Myocyte (in vitro differentiated cells): ENCODE results near the gene PTPRN. TPM values are rescaled to one million over a fixed set of nuclear protein-coding genes. Genes with fewer than 3 reads are reported as not detected.

Experiments used
- DNase-seq: peaks from one replicate; pipeline ENCODE4 v3.0.0-alpha.2; 2012; ENCODE audit warnings: low read depth
- microRNA counts: library from miRNA; unstranded; fragments of <30 nt; microRNA quantifications from one replicate; lab custom pipeline; 2016
- microRNA-seq: library from miRNA; unstranded; fragments of <30 nt; microRNA quantifications from one replicate; pipeline ENCODE4, GENCODE V29; 2016
- total RNA-seq: library from RNA; depleted of rRNA; stranded (reverse); fragments of >200 nt; gene quantifications from 2 replicates; pipeline ENCODE4 v1.2.3, GENCODE V29; 2014

PTPRN gene
- total RNA-seq, 1 donor from 2014 or later, result 0.24 TPM

GRCh38 chr2:219246559-219246958 lies 62.6 kb downstream of the PTPRN start:
- DNase-seq, result no peak

DNA sequence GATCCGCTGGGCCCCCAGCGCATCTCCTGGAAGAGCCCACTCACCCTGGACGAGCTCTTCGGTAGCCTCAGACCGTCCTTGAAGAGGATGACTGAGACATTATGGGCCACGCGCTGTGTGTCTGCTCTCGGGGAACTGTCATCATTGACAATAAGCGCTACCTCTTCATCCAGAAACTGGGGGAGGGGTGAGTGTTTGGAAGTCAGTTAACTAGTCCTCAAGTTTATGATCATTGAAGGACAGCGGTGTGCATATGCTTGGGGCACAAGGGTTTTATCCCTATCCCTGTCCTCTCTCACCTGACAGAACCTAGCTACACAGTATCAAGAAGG lies 63.3 kb downstream of the PTPRN start:
- DNase-seq, result no peak

DNA sequence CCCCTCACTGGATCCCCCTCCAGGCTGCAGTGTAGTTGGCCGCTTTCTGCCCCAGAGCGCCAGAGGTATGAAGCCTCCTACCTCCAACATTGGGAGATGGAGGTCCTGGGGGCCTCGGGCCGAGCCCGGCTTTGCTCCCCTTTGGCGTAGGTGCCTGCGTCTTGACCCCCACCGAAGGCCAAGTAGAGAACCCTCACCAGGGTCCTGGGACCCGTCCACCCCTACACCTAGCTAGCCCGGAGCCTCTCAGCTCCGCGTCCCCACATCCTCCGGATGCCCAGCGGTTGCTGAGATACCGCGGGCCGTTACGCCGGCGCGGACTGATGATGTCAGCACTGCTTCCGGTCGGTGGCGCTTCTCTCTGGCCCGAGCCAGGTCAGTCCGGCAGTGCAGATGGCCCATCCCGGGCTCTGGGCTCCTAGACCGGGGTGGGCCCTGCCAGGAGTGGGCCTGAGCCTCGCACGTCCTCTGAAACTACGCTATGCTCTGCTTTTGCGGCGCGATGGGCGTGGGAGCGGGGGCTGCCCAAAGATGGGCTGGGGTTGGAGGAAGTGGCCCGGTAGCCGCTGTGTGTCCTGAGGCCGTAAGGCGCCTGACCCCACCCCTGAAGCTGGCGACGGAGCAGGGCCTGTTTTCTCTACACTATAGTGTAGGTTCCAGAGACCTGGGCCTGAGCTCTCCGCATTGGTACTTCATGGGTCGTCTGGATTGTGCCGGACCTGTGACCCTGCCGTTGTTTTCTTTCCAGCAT lies 63.9 kb downstream of the PTPRN start, which contains the start of the genes GLB1L and STK16:
GLB1L (minus strand) TSS at position 297 of the 751 bp plus-strand sequence. CDS start 1,871 bp downstream, outside the sequence.
STK16 (plus strand) TSS at position 332 of the 751 bp plus-strand sequence. CDS start 521 bp downstream, outside the sequence.
- DNase-seq, result peak; percentile 95

DNA sequence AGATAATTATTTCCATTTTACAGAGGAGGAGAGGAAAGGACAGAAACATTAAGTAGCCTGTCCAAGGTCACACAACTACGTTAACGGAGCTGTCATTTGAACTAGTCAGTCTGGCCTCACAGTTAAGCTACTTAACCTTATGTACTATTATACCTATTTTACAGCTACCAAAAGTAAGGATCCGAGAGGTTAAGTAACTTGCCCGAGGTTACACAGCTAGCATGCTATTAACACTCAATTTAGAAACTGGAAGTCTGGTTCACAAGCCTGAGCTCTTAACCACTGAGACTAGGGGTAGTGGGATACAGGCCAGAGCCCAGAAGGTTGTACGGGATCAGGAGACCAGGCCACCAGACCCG lies 64.4 kb downstream of the PTPRN start:
- DNase-seq, result no peak

GRCh38 chr2:219243291-219243761 lies 65.9 kb downstream of the PTPRN start:
- no peak for DNase-seq

MicroRNA genes within 50 kb of the gene (microRNA counts, 767-probe panel; counts per million panel counts)
- microRNA hsa-miR-153 (lab: Ali Mortazavi, UCI), result not detected

Small RNA genes within 50 kb of the gene (microRNA-seq; reads per million reads assigned to microRNA genes)
- not detected for gene MIR153-1

Other genes starting within 250 kb of the PTPRN start
- gene IHH, start 248.5 kb downstream of the PTPRN start, total RNA-seq, result not detected in 2 replicates
- gene NHEJ1, start 148.6 kb downstream of the PTPRN start, total RNA-seq, result 13.6 and 14.3 TPM in 2 replicates
- 0.26 TPM in 1 of 2 replicates, not detected in the other for gene SLC23A3, start 139.4 kb downstream of the PTPRN start, total RNA-seq
- 28.9 and 35.2 TPM in 2 replicates for gene CNPPD1, start 132.5 kb downstream of the PTPRN start, total RNA-seq
- 68.9 and 76.6 TPM in 2 replicates for gene RETREG2, start 131.1 kb downstream of the PTPRN start, total RNA-seq
- 43.0 and 50.1 TPM in 2 replicates for gene ZFAND2B, start 102.6 kb downstream of the PTPRN start, total RNA-seq
- 29.7 and 46.2 TPM in 2 replicates for gene ABCB6, start 90.4 kb downstream of the PTPRN start, total RNA-seq
- gene ATG9A, start 79.8 kb downstream of the PTPRN start, total RNA-seq, result 97.6 and 108 TPM in 2 replicates
- gene ANKZF1, start 79.6 kb downstream of the PTPRN start, total RNA-seq, result 27.9 and 36.4 TPM in 2 replicates
- gene GLB1L, start 64.0 kb downstream of the PTPRN start, total RNA-seq, result 3.5 and 4.6 TPM in 2 replicates
- gene STK16, start 63.9 kb downstream of the PTPRN start, total RNA-seq, result 18.3 and 19.4 TPM in 2 replicates
- gene TUBA4B, start 56.2 kb downstream of the PTPRN start, total RNA-seq, result 0.11 TPM in 1 of 2 replicates, not detected in the other
- gene TUBA4A, start 55.5 kb downstream of the PTPRN start, total RNA-seq, result 120 and 128 TPM in 2 replicates
- gene DNAJB2, start 30.0 kb downstream of the PTPRN start, total RNA-seq, result 40.1 and 80.0 TPM in 2 replicates
- not detected in 2 replicates for gene RESP18, start 23.3 kb upstream of the PTPRN start, total RNA-seq
- gene DNPEP, start 78.5 kb upstream of the PTPRN start, total RNA-seq, result 61.4 and 65.3 TPM in 2 replicates
- gene DES, start 109.0 kb upstream of the PTPRN start, total RNA-seq, result 10,265 and 13,585 TPM in 2 replicates
- gene SPEG, start 125.4 kb upstream of the PTPRN start, total RNA-seq, result 78.0 and 79.8 TPM in 2 replicates
- 43.1 and 57.0 TPM in 2 replicates for gene GMPPA, start 189.5 kb upstream of the PTPRN start, total RNA-seq
- gene ASIC4, start 205.1 kb upstream of the PTPRN start, total RNA-seq, result 0.29 and 0.31 TPM in 2 replicates
- gene CHPF, start 234.4 kb upstream of the PTPRN start, total RNA-seq, result 382 and 388 TPM in 2 replicates
- 5.8 and 9.0 TPM in 2 replicates for gene TMEM198, start 234.6 kb upstream of the PTPRN start, total RNA-seq